WTC11 (cell line): ENCODE measurements around the gene OR2L8. TPM values are rescaled to one million over a fixed set of nuclear protein-coding genes. Genes with fewer than 3 reads are reported as not detected.

ENCODE experiments used
- ATAC-seq: fragments of 200-7000 bp; cut with Tn5 transposase; 2 replicates; pipeline ENCODE4 v1.10.0; 2021; ENCODE audit warnings: mild to moderate bottlenecking, moderate library complexity
- Bru-seq: library from RNA; stranded (reverse); fragments of 400-500 nt; gene quantifications from one replicate; lab custom pipeline; 2021; lab: Mats Ljungman, UMichigan
- CTCF ChIA-PET: fragments of 300-600 bp; sonication (Branson Sonifier 250); formaldehyde crosslinking; loops from one replicate; lab custom pipeline; 2021; ENCODE audit warnings: antibody characterized with exemption; lab: Charles Lee
- POLR2A ChIA-PET: fragments of 350-600 bp; sonication (Branson Sonifier 250); formaldehyde crosslinking; loops from one replicate; lab custom pipeline; 2021; ENCODE audit warnings: antibody characterized with exemption; lab: Charles Lee
- DNase-seq: peaks from one replicate; pipeline ENCODE4 v3.0.0; 2021; ENCODE audit warnings: low spot score
- H3K27ac Mint-ChIP-seq: 2 replicates; pipeline ENCODE4 v1.8.0; 2021; ENCODE audit warnings: mixed read lengths
- H3K27me3 Mint-ChIP-seq: 2 replicates; pipeline ENCODE4 v1.8.0; 2021; ENCODE audit warnings: low read depth, mild to moderate bottlenecking, moderate library complexity, mixed read lengths
- H3K36me3 Mint-ChIP-seq: 2 replicates; pipeline ENCODE4 v1.8.0; 2021; ENCODE audit warnings: mixed read lengths
- H3K4me1 Mint-ChIP-seq: 2 replicates; pipeline ENCODE4 v1.8.0; 2022; ENCODE audit warnings: mixed read lengths
- H3K4me3 Mint-ChIP-seq: 2 replicates; pipeline ENCODE4 v1.8.0; 2021; ENCODE audit warnings: mild to moderate bottlenecking, moderate library complexity, mixed read lengths
- H3K9me3 Mint-ChIP-seq: 2 replicates; pipeline ENCODE4 v1.8.0; 2021; ENCODE audit warnings: mixed read lengths
- CBFB ChIP-seq: sonication (generic); formaldehyde crosslinking; IDR thresholded peaks from 2 replicates; pipeline ENCODE4 v1.8.1; 2022; ENCODE audit warnings: mild to moderate bottlenecking, low read depth, missing genetic modification reagents
- GTF2I ChIP-seq: fragments of 250-450 bp; sonication (Bioruptor Pico); conservative IDR thresholded peaks from 2 replicates; pipeline ENCODE4 v1.4.0; 2021; ENCODE audit warnings: mild to moderate bottlenecking
- IRF2 ChIP-seq: sonication (generic); formaldehyde crosslinking; IDR thresholded peaks from 2 replicates; pipeline ENCODE4 v1.8.0; 2022; ENCODE audit warnings: low read depth, missing genetic modification reagents, borderline replicate concordance
- MXD4 ChIP-seq: fragments of 250-450 bp; sonication (Bioruptor Pico); IDR thresholded peaks from 2 replicates; pipeline ENCODE4 v1.8.0; 2021; ENCODE audit warnings: mild to moderate bottlenecking, moderate library complexity, borderline replicate concordance
- NR1H2 ChIP-seq: sonication (generic); formaldehyde crosslinking; IDR thresholded peaks from 2 replicates; pipeline ENCODE4 v1.9.0; 2021; ENCODE audit warnings: mild to moderate bottlenecking, moderate library complexity, missing genetic modification reagents
- SMAD4 ChIP-seq: sonication (generic); formaldehyde crosslinking; IDR thresholded peaks from 2 replicates; pipeline ENCODE4 v1.8.0; 2022; ENCODE audit warnings: mild to moderate bottlenecking, missing genetic modification reagents
- TEAD1 ChIP-seq: sonication (generic); formaldehyde crosslinking; IDR thresholded peaks from 2 replicates; pipeline ENCODE4 v1.8.0; 2022; ENCODE audit warnings: mild to moderate bottlenecking, missing genetic modification reagents
- ZNF121 ChIP-seq: sonication (generic); formaldehyde crosslinking; IDR thresholded peaks from 2 replicates; pipeline ENCODE4 v1.8.0; 2023; ENCODE audit warnings: missing genetic modification reagents
- ZNF396 ChIP-seq: fragments of 250-450 bp; sonication (Bioruptor Pico); IDR thresholded peaks from 2 replicates; pipeline ENCODE4 v1.8.0; 2021; ENCODE audit warnings: mild to moderate bottlenecking, moderate library complexity, borderline replicate concordance
- ZNF423 ChIP-seq: fragments of 250-450 bp; sonication (Bioruptor Pico); IDR thresholded peaks from 2 replicates; pipeline ENCODE4 v2.1.2; 2022; ENCODE audit warnings: mild to moderate bottlenecking, moderate library complexity
- long read RNA-seq, 3 experiments: library from RNA in 1 of 3; library from capped mRNA in 1 of 3; library from polyadenylated mRNA in 1 of 3; unstranded in 2 of 3; stranded (forward) in 1 of 3; transcript quantifications; one replicate each; pipeline ENCODE4 v2.0.0, GENCODE V29; 2021
- total RNA-seq: library from RNA; stranded (reverse); gene quantifications from 3 replicates; pipeline ENCODE4 v1.2.3, GENCODE V29; 2021
- TF ChIP-seq, protein P1 (sequence below): sonication (generic); formaldehyde crosslinking; conservative IDR thresholded peaks from 2 replicates; pipeline ENCODE4 v1.8.1; 2023; ENCODE audit warnings: mild to moderate bottlenecking, low read depth, missing genetic modification reagents, moderate library complexity
- TF ChIP-seq, protein P2 (sequence below): sonication (generic); formaldehyde crosslinking; IDR thresholded peaks from 2 replicates; pipeline ENCODE4 v1.8.1; 2023; ENCODE audit warnings: mild to moderate bottlenecking, moderate library complexity, missing genetic modification reagents
- TF ChIP-seq, protein P3 (sequence below): sonication (generic); formaldehyde crosslinking; IDR thresholded peaks from 2 replicates; pipeline ENCODE4 v1.8.1; 2023; ENCODE audit warnings: mild to moderate bottlenecking, missing genetic modification reagents
- TF ChIP-seq, protein P4 (sequence below): fragments of 250-450 bp; sonication (Bioruptor Pico); IDR thresholded peaks from 2 replicates; pipeline ENCODE4 v1.9.0; 2021; ENCODE audit warnings: moderate library complexity, mild to moderate bottlenecking, inconsistent platforms, borderline replicate concordance
- TF ChIP-seq, protein P5 (sequence below): fragments of 250-450 bp; sonication (Bioruptor Pico); IDR thresholded peaks from 2 replicates; pipeline ENCODE4 v1.9.0; 2021; ENCODE audit warnings: mild to moderate bottlenecking
- TF ChIP-seq, protein P6 (sequence below): sonication (generic); formaldehyde crosslinking; IDR thresholded peaks from 2 replicates; pipeline ENCODE4 v1.8.0; 2022; ENCODE audit warnings: missing genetic modification reagents
- TF ChIP-seq, protein P7 (sequence below): sonication (generic); formaldehyde crosslinking; IDR thresholded peaks from 2 replicates; pipeline ENCODE4 v1.8.1; 2023; ENCODE audit warnings: mild to moderate bottlenecking, missing genetic modification reagents
- TF ChIP-seq, protein P8 (sequence below): sonication (generic); formaldehyde crosslinking; conservative IDR thresholded peaks from 2 replicates; pipeline ENCODE4 v1.8.1; 2022; ENCODE audit warnings: mild to moderate bottlenecking, missing genetic modification reagents

Gene OR2L8, protein sequence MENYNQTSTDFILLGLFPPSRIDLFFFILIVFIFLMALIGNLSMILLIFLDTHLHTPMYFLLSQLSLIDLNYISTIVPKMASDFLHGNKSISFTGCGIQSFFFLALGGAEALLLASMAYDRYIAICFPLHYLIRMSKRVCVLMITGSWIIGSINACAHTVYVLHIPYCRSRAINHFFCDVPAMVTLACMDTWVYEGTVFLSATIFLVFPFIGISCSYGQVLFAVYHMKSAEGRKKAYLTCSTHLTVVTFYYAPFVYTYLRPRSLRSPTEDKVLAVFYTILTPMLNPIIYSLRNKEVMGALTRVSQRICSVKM
- total RNA-seq (not detected in 3 replicates), Bru-seq, nascent RNA (percentile 19 among the genes with signal in this experiment)
- long read RNA-seq, experiment 1, result 0 reads
- long read RNA-seq, experiment 2, result 0 reads
- long read RNA-seq, experiment 3, result 0 reads

DNA sequence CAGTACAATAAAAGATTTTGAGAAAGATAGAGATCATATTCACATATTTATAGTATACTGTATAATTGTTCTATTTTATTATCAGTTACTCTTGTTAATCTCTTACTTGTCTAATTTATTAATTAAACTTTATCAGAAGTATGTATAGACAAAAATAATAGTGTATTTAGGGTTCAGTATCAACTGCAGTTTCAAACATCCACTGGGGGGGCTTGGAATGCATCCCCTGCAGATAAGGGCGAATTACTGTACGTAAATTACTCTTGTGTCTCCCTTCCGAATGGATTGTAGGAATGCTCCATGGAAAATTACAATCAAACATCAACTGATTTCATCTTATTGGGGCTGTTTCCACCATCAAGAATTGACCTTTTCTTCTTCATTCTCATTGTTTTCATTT lies at the start of gene OR2L8:
Gene OR2L8, plus strand, starts transcription at position 301 of the 400 bp plus-strand sequence. Its CDS starts 0 bp downstream, at position 301.
- ChIA-PET POLR2A (no interaction called here), CTCF (no interaction called here)
- ATAC-seq (no peak), DNase-seq (no peak)
- H3K27me3 Mint-ChIP-seq, result peaks cover 8% of the 10 kb centered on the region
- no peaks in the 10 kb centered on the region for H3K4me1 Mint-ChIP-seq
- H3K27ac Mint-ChIP-seq, result no peak within 1 kb of the TSS
- H3K4me3 Mint-ChIP-seq, result no peak within 1 kb of the TSS
- peaks cover 82% of the 10 kb centered on the region for H3K9me3 Mint-ChIP-seq
- peaks cover 67% of the 10 kb centered on the region for H3K36me3 Mint-ChIP-seq
- TF ChIP-seq, protein P1, sequence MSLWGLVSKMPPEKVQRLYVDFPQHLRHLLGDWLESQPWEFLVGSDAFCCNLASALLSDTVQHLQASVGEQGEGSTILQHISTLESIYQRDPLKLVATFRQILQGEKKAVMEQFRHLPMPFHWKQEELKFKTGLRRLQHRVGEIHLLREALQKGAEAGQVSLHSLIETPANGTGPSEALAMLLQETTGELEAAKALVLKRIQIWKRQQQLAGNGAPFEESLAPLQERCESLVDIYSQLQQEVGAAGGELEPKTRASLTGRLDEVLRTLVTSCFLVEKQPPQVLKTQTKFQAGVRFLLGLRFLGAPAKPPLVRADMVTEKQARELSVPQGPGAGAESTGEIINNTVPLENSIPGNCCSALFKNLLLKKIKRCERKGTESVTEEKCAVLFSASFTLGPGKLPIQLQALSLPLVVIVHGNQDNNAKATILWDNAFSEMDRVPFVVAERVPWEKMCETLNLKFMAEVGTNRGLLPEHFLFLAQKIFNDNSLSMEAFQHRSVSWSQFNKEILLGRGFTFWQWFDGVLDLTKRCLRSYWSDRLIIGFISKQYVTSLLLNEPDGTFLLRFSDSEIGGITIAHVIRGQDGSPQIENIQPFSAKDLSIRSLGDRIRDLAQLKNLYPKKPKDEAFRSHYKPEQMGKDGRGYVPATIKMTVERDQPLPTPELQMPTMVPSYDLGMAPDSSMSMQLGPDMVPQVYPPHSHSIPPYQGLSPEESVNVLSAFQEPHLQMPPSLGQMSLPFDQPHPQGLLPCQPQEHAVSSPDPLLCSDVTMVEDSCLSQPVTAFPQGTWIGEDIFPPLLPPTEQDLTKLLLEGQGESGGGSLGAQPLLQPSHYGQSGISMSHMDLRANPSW (CRISPR knock-in tag), result no peak
- TF ChIP-seq ZNF121 (no peak), ZNF423 (CRISPR knock-in tag) (no peak), NR1H2 (CRISPR knock-in tag) (no peak), ZNF396 (CRISPR knock-in tag) (no peak), IRF2 (CRISPR knock-in tag) (no peak), TEAD1 (CRISPR knock-in tag) (no peak), MXD4 (CRISPR knock-in tag) (no peak), CBFB (CRISPR knock-in tag) (no peak), SMAD4 (no peak), GTF2I (CRISPR knock-in tag) (no peak)
- TF ChIP-seq, protein P2, sequence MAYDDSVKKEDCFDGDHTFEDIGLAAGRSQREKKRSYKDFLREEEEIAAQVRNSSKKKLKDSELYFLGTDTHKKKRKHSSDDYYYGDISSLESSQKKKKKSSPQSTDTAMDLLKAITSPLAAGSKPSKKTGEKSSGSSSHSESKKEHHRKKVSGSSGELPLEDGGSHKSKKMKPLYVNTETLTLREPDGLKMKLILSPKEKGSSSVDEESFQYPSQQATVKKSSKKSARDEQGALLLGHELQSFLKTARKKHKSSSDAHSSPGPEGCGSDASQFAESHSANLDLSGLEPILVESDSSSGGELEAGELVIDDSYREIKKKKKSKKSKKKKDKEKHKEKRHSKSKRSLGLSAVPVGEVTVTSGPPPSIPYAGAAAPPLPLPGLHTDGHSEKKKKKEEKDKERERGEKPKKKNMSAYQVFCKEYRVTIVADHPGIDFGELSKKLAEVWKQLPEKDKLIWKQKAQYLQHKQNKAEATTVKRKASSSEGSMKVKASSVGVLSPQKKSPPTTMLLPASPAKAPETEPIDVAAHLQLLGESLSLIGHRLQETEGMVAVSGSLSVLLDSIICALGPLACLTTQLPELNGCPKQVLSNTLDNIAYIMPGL, result no peak
- TF ChIP-seq, protein P3, sequence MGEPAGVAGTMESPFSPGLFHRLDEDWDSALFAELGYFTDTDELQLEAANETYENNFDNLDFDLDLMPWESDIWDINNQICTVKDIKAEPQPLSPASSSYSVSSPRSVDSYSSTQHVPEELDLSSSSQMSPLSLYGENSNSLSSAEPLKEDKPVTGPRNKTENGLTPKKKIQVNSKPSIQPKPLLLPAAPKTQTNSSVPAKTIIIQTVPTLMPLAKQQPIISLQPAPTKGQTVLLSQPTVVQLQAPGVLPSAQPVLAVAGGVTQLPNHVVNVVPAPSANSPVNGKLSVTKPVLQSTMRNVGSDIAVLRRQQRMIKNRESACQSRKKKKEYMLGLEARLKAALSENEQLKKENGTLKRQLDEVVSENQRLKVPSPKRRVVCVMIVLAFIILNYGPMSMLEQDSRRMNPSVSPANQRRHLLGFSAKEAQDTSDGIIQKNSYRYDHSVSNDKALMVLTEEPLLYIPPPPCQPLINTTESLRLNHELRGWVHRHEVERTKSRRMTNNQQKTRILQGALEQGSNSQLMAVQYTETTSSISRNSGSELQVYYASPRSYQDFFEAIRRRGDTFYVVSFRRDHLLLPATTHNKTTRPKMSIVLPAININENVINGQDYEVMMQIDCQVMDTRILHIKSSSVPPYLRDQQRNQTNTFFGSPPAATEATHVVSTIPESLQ (CRISPR knock-in tag), result no peak
- TF ChIP-seq, protein P4, sequence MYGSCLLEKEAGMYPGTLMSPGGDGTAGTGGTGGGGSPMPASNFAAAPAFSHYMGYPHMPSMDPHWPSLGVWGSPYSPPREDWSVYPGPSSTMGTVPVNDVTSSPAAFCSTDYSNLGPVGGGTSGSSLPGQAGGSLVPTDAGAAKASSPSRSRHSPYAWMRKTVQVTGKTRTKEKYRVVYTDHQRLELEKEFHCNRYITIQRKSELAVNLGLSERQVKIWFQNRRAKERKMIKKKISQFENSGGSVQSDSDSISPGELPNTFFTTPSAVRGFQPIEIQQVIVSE (CRISPR knock-in tag), result no peak
- TF ChIP-seq, protein P5, sequence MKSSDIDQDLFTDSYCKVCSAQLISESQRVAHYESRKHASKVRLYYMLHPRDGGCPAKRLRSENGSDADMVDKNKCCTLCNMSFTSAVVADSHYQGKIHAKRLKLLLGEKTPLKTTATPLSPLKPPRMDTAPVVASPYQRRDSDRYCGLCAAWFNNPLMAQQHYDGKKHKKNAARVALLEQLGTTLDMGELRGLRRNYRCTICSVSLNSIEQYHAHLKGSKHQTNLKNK (CRISPR knock-in tag), result no peak
- TF ChIP-seq, protein P6, sequence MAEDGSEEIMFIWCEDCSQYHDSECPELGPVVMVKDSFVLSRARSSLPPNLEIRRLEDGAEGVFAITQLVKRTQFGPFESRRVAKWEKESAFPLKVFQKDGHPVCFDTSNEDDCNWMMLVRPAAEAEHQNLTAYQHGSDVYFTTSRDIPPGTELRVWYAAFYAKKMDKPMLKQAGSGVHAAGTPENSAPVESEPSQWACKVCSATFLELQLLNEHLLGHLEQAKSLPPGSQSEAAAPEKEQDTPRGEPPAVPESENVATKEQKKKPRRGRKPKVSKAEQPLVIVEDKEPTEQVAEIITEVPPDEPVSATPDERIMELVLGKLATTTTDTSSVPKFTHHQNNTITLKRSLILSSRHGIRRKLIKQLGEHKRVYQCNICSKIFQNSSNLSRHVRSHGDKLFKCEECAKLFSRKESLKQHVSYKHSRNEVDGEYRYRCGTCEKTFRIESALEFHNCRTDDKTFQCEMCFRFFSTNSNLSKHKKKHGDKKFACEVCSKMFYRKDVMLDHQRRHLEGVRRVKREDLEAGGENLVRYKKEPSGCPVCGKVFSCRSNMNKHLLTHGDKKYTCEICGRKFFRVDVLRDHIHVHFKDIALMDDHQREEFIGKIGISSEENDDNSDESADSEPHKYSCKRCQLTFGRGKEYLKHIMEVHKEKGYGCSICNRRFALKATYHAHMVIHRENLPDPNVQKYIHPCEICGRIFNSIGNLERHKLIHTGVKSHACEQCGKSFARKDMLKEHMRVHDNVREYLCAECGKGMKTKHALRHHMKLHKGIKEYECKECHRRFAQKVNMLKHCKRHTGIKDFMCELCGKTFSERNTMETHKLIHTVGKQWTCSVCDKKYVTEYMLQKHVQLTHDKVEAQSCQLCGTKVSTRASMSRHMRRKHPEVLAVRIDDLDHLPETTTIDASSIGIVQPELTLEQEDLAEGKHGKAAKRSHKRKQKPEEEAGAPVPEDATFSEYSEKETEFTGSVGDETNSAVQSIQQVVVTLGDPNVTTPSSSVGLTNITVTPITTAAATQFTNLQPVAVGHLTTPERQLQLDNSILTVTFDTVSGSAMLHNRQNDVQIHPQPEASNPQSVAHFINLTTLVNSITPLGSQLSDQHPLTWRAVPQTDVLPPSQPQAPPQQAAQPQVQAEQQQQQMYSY (CRISPR knock-in tag), result no peak
- TF ChIP-seq, protein P7, sequence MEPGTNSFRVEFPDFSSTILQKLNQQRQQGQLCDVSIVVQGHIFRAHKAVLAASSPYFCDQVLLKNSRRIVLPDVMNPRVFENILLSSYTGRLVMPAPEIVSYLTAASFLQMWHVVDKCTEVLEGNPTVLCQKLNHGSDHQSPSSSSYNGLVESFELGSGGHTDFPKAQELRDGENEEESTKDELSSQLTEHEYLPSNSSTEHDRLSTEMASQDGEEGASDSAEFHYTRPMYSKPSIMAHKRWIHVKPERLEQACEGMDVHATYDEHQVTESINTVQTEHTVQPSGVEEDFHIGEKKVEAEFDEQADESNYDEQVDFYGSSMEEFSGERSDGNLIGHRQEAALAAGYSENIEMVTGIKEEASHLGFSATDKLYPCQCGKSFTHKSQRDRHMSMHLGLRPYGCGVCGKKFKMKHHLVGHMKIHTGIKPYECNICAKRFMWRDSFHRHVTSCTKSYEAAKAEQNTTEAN (CRISPR knock-in tag), result no peak
- TF ChIP-seq, protein P8, sequence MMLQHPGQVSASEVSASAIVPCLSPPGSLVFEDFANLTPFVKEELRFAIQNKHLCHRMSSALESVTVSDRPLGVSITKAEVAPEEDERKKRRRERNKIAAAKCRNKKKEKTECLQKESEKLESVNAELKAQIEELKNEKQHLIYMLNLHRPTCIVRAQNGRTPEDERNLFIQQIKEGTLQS (CRISPR knock-in tag), result no peak
